ENCODE measurements around the gene OR8G1. TPM values are rescaled to one million over a fixed set of nuclear protein-coding genes. Genes with fewer than 3 reads are reported as not detected.
A peak's percentile ranks its signal among the peaks of the same experiment; 100 is the strongest.

The OR8G1 gene
- total and polyA plus RNA-seq, 9 of the 15 experiments (the other 6 are each of a cell fraction or from before 2014, with no cell fraction given) = 0.03 to 1.4 (median 0.51) TPM; not detected in 1

- no peak for TF ChIP-seq AFF1 (IDR thresholded peaks at IDR 0.05; ENCODE audit: low read depth in 1 of 2, partially characterized antibody in 2 of 2)
- no peak for TF ChIP-seq JUN (IDR thresholded peaks at IDR 0.05; ENCODE audit: borderline replicate concordance, low read depth, low read length)
- no peak for TF ChIP-seq JUN (CRISPR knock-in tag; IDR thresholded peaks at IDR 0.05; ENCODE audit: borderline replicate concordance)
- TF ChIP-seq PHTF2 (CRISPR knock-in tag; IDR thresholded peaks at IDR 0.05) = no peak
- TF ChIP-seq ETV1 (tag; conservative IDR thresholded peaks at IDR 0.05; ENCODE audit: low read depth) = no peak
- TF ChIP-seq MAX (CRISPR knock-in tag; IDR thresholded peaks at IDR 0.05) = no peak
- no peak for TF ChIP-seq KDM1A (IDR thresholded peaks at IDR 0.05)
- TF ChIP-seq GTF2F1 (IDR thresholded peaks at IDR 0.05; ENCODE audit: low read depth, low read length) = no peak
- TF ChIP-seq ZNF778 (CRISPR knock-in tag; IDR thresholded peaks at IDR 0.05) = no peak
- no peak for TF ChIP-seq ZNF398 (CRISPR knock-in tag; IDR thresholded peaks at IDR 0.05)
- TF ChIP-seq MAFF (IDR thresholded peaks at IDR 0.05; ENCODE audit: low read length) = peak; percentile 65
- TF ChIP-seq ZKSCAN8 (CRISPR knock-in tag; IDR thresholded peaks at IDR 0.05) = no peak
- no peak for TF ChIP-seq NRF1 (conservative IDR thresholded peaks at IDR 0.05 in 1 of 2, IDR thresholded peaks at IDR 0.05 in 1 of 2)
- TF ChIP-seq ZBTB12 (CRISPR knock-in tag; IDR thresholded peaks at IDR 0.05) = no peak
- TF ChIP-seq SUPT5H (IDR thresholded peaks at IDR 0.05) = no peak
- TF ChIP-seq DACH1 (IDR thresholded peaks at IDR 0.05; ENCODE audit: partially characterized antibody) = no peak
- TF ChIP-seq SMARCE1 (IDR thresholded peaks at IDR 0.05) = no peak
- TF ChIP-seq ELF2 (CRISPR knock-in tag; IDR thresholded peaks at IDR 0.05) = no peak
- TF ChIP-seq RAD21 (CRISPR knock-in tag; conservative IDR thresholded peaks at IDR 0.05 in 1 of 2, IDR thresholded peaks at IDR 0.05 in 1 of 2) = no peak
- TF ChIP-seq SMAD4 (CRISPR knock-in tag; conservative IDR thresholded peaks at IDR 0.05) = peak; percentile 62; the same call in 1 of the 2 replicates
- no peak for TF ChIP-seq SMAD3 (CRISPR knock-in tag; conservative IDR thresholded peaks at IDR 0.05)
- no peak for TF ChIP-seq MTA3 (IDR thresholded peaks at IDR 0.05; ENCODE audit: borderline replicate concordance)
- TF ChIP-seq PHF20 (IDR thresholded peaks at IDR 0.05; ENCODE audit: partially characterized antibody) = no peak
- 0 out of 2 replicates have a peak, but pooled peaks have one; percentile 65 for TF ChIP-seq PTTG1 (tag; IDR thresholded peaks at IDR 0.05; ENCODE audit: low read depth)
- TF ChIP-seq CHD2 (IDR thresholded peaks at IDR 0.05; ENCODE audit: low read depth, low read length) = no peak
Observed at GRCh38 chr11:124238512-124238911, 2.4 kb upstream of the OR8G1 start (continued).

All from K562 (cell line).